Uterus (tissue), 4 donors: Measurements from ENCODE around the gene SP3. TPM values are rescaled to one million over a fixed set of nuclear protein-coding genes. Genes with fewer than 3 reads are reported as not detected.

Experiments used
- DNase-seq, 2 donors: peaks; one replicate each; pipeline ENCODE4 v3.0.0-alpha.2; 2019 to 2020
- H3K27ac ChIP-seq, 2 donors: fragments of 200-600 bp; sonication (generic); 1 replicate in 1 of 2; 2 replicates in 1 of 2; pipeline ENCODE4 v1.5.1; 2016 to 2018
- H3K27me3 ChIP-seq, 2 donors: fragments of 200-600 bp; sonication (generic); one replicate each; pipeline ENCODE4 v1.5.1; 2018 to 2019; ENCODE audit warnings: control low read depth in 1 of 2
- H3K36me3 ChIP-seq, 2 donors: fragments of 200-600 bp; sonication (generic); one replicate each; pipeline ENCODE4 v1.5.1; 2019; ENCODE audit warnings: control low read depth in 1 of 2
- H3K4me1 ChIP-seq, 2 donors: fragments of 200-600 bp; sonication (generic); one replicate each; pipeline ENCODE4 v1.5.1; 2018 to 2019; ENCODE audit warnings: control low read depth in 1 of 2
- H3K4me3 ChIP-seq, 2 donors: fragments of 200-600 bp; sonication (generic); 1 replicate in 1 of 2; 2 replicates in 1 of 2; pipeline ENCODE4 v1.5.1; 2018 to 2019; ENCODE audit warnings: mild to moderate bottlenecking in 1 of 2
- H3K9me3 ChIP-seq, 2 donors: fragments of 200-600 bp; sonication (generic); one replicate each; pipeline ENCODE4 v1.5.1; 2019; ENCODE audit warnings: control low read depth in 1 of 2
- POLR2A ChIP-seq, 2 donors: fragments of 450-650 bp; IDR thresholded peaks; one replicate each; pipeline ENCODE4 v1.6.1; 2016; ENCODE audit warnings: antibody characterized with exemption in 2 of 2, mild to moderate bottlenecking in 1 of 2, moderate library complexity in 1 of 2
- intact Hi-C: fragments of 100-400 bp; cut with DNase I; formaldehyde crosslinking; loops from one replicate; pipeline ENCODE4 v1.15.1; 2023; ENCODE audit warnings: low total_unique reads
- total RNA-seq, 4 donors: library from RNA; depleted of rRNA in 3 of 4; stranded (reverse); fragments of >200 nt in 3 of 4; gene quantifications; one replicate each; pipeline versions ENCODE4 v1.1.0 to v1.2.4, GENCODE V29; 2014 to 2023
- TF ChIP-seq, protein P1 (sequence below), 4 experiments: fragments of 200-600 bp in 2 of 4; fragments of 450-650 bp in 2 of 4; sonication (generic) in 2 of 4; IDR thresholded peaks; one replicate each; pipeline ENCODE4 v1.5.1; 2016 to 2019; ENCODE audit warnings: antibody characterized with exemption in 4 of 4, mild to moderate bottlenecking in 2 of 4, moderate library complexity in 1 of 4
- donor health status: DM: yes; HTN: yes; CAD: no.

SP3 gene
- total RNA-seq, 4 donors from 2014 or later = 100 to 359 (median 220) TPM

DNA sequence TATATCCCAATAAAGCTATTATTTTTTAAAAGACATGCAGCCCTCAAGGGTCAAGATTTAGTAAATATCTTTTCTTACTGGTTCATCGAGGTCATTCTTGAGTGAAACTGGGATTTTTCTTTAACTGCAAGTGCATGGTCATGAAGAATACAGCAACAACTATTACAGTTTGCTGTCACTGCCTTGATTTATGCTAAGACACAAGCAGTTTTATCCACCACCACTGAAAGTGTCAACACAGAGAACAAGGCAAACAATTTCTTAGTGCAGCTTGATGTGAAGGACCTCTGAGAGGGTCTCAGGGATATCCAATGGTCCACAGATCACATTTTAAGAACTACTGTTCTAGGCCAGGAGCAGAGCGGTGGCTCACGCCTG is 12.1 kb downstream of the SP3 start:
- Histone ChIP-seq H3K9me3 (no peaks in the 10 kb centered on the region), H3K36me3 (no peaks in the 10 kb centered on the region), H3K4me1 (peaks cover 3 to 10% of the 10 kb centered on the region in 2 donors), H3K27me3 (no peaks in the 10 kb centered on the region), H3K4me3 (no peak overlapping the region), H3K27ac (no peak overlapping the region)
- TF ChIP-seq, protein P1, sequence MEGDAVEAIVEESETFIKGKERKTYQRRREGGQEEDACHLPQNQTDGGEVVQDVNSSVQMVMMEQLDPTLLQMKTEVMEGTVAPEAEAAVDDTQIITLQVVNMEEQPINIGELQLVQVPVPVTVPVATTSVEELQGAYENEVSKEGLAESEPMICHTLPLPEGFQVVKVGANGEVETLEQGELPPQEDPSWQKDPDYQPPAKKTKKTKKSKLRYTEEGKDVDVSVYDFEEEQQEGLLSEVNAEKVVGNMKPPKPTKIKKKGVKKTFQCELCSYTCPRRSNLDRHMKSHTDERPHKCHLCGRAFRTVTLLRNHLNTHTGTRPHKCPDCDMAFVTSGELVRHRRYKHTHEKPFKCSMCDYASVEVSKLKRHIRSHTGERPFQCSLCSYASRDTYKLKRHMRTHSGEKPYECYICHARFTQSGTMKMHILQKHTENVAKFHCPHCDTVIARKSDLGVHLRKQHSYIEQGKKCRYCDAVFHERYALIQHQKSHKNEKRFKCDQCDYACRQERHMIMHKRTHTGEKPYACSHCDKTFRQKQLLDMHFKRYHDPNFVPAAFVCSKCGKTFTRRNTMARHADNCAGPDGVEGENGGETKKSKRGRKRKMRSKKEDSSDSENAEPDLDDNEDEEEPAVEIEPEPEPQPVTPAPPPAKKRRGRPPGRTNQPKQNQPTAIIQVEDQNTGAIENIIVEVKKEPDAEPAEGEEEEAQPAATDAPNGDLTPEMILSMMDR (IDR thresholded peaks at IDR 0.05) = no peak
- TF ChIP-seq POLR2A (IDR thresholded peaks at IDR 0.05) = no peak
- intact Hi-C loops = no loop called here
- DNase-seq = no peak

DNA sequence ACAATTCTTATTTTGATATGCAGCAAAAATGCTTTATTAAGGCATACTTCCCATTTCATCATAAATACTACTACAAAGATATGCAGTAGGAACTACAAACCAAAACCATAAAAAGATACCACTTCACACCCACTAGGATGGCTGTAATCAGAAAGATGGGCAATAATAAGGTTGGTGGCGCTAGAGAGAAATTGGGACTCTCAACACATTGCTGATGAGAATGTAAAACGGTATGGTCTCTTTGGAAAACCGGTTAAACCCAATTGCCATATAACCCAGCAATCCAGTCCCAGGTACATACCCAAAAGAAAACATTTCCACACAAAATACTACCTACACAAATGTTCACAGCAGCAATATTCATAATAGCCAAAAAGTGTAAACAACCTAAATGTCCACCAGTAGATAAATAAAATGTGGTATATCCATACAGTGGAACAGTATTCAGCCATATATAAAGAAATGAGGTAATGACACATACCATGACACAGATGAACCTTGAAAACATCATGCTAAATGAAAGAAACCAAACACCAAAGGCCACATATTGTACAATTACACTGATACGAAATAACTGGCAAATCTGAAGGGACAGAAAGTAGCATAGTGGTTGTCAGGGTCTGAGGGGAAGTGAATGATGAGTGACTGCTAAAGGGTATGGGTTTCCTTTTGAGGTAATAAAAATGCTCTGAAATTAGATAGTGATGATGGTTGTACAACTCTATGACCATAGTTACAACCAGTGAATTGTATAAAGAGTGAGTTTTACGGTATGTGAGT is 12.7 kb downstream of the SP3 start:
- H3K27ac ChIP-seq = no peak overlapping the region
- TF ChIP-seq POLR2A (IDR thresholded peaks at IDR 0.05) = no peak
- TF ChIP-seq, protein P1 (IDR thresholded peaks at IDR 0.05) = no peak
- no peaks in the 10 kb centered on the region for H3K9me3 ChIP-seq
- DNase-seq = no peak
- H3K27me3 ChIP-seq = no peaks in the 10 kb centered on the region
- intact Hi-C loops = no loop called here
- H3K36me3 ChIP-seq = no peaks in the 10 kb centered on the region
- H3K4me1 ChIP-seq = peaks cover 3 to 6% of the 10 kb centered on the region in 2 donors
- no peak overlapping the region for H3K4me3 ChIP-seq

DNA sequence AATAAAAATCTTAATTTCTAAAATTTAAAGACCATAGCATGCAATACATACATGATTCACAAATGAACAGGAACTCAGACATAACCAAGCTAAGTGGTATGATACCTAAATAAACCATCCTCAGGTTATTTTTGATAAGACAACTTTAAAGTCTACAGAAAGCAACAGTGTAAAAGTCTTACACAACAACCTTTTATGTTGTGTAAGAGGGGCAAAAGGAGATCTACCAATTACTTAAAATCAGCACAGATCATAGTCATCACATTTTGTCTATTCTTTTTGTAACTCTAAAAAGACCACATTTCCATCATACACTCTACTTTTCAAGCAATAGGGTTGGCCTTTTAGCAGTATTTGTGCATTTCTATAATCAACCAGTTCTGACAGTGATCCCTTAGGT is 16.3 kb downstream of the SP3 start:
- H3K36me3 ChIP-seq = no peaks in the 10 kb centered on the region
- TF ChIP-seq, protein P1 (IDR thresholded peaks at IDR 0.05) = no peak
- no peak for TF ChIP-seq POLR2A (IDR thresholded peaks at IDR 0.05)
- no peak for DNase-seq
- intact Hi-C loops = no loop called here
- H3K27ac ChIP-seq = no peak overlapping the region
- no peak overlapping the region for H3K4me3 ChIP-seq
- no peaks in the 10 kb centered on the region for H3K27me3 ChIP-seq
- H3K4me1 ChIP-seq = peaks cover 3 to 6% of the 10 kb centered on the region in 2 donors
- H3K9me3 ChIP-seq = no peaks in the 10 kb centered on the region

GRCh38 chr2:173948198-173948597 is 17.0 kb downstream of the SP3 start:
- peaks cover 3% of the 10 kb centered on the region in 2 donors for H3K4me1 ChIP-seq
- no peak for TF ChIP-seq POLR2A (IDR thresholded peaks at IDR 0.05)
- TF ChIP-seq, protein P1 (IDR thresholded peaks at IDR 0.05) = no peak
- no peaks in the 10 kb centered on the region for H3K27me3 ChIP-seq
- DNase-seq = no peak
- intact Hi-C loops = no loop called here
- no peak overlapping the region for H3K27ac ChIP-seq
- no peaks in the 10 kb centered on the region for H3K9me3 ChIP-seq
- no peaks in the 10 kb centered on the region for H3K36me3 ChIP-seq
- H3K4me3 ChIP-seq = no peak overlapping the region

DNA sequence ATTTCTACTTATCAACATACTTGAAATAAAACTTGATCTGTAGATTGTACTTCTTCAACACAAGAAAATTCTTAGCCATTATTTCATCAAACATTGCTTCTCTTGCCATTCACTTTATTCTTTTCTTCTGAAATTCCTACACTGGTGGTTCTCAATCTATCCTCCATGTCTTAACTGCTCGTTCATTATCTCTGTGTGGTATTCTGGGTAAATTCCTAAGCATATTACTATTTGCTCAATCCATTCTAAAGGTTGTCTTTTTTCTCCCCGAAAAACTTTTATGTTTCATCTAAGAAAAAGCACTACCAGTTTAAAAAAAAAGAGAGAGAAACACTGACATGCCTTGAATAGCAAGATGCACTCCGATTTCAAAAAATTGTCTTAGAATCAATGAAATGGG is 18.0 kb downstream of the SP3 start:
- intact Hi-C loops = no loop called here
- TF ChIP-seq POLR2A (IDR thresholded peaks at IDR 0.05) = no peak
- TF ChIP-seq, protein P1 (IDR thresholded peaks at IDR 0.05) = no peak
- peaks cover 0 to 1% of the 10 kb centered on the region in 2 donors for H3K4me1 ChIP-seq

More for the DNA sequence above, 18.0 kb downstream of the SP3 start:
- Histone ChIP-seq H3K4me3 (no peak overlapping the region), H3K27ac (no peak overlapping the region), H3K9me3 (no peaks in the 10 kb centered on the region), H3K36me3 (no peaks in the 10 kb centered on the region), H3K27me3 (no peaks in the 10 kb centered on the region)
- no peak for DNase-seq
